Neural cell (in vitro differentiated cells): Measurements from ENCODE around the gene TACC2. TPM values are rescaled to one million over a fixed set of nuclear protein-coding genes. Genes with fewer than 3 reads are reported as not detected.

Experiments used
- H2AFZ ChIP-seq: fragments of 200-600, 300-800 bp; sonication (generic), shearing (Covaris generic); 2 replicates; pipeline ENCODE4 v1.6.0; 2014; ENCODE audit warnings: low read depth, mild to moderate bottlenecking, antibody characterized with exemption, low read length, moderate library complexity
- H3F3A ChIP-seq: fragments of 200-600 bp; shearing (Covaris generic); 2 replicates; pipeline ENCODE4 v1.6.1; 2016; ENCODE audit warnings: mild to moderate bottlenecking, moderate library complexity, mixed read lengths, antibody characterized with exemption, low read length; ENCODE audit not compliant: insufficient read depth, poor library complexity, severe bottlenecking
- H3K27ac ChIP-seq: fragments of 200-600, 300-800 bp; sonication (generic), shearing (Covaris generic); 2 replicates; pipeline ENCODE4 v1.5.1; 2014; ENCODE audit warnings: mild to moderate bottlenecking, low read length, moderate library complexity
- H3K27me3 ChIP-seq: fragments of 300-800, 200-600 bp; sonication (generic), shearing (Covaris generic); 2 replicates; pipeline ENCODE4 v1.6.0; 2014; ENCODE audit warnings: mild to moderate bottlenecking, low read depth, low read length, moderate library complexity; ENCODE audit not compliant: insufficient read depth
- H3K36me3 ChIP-seq: fragments of 300-800, 200-600 bp; sonication (generic), shearing (Covaris generic); 2 replicates; pipeline ENCODE4 v1.5.1; 2014; ENCODE audit warnings: mild to moderate bottlenecking, antibody characterized with exemption, low read length, moderate library complexity; ENCODE audit not compliant: insufficient read depth
- H3K4me2 ChIP-seq: fragments of 300-800, 200-600 bp; sonication (generic), shearing (Covaris generic); 2 replicates; pipeline ENCODE4 v1.6.0; 2014; ENCODE audit warnings: mild to moderate bottlenecking, low read length
- H3K4me3 ChIP-seq: fragments of 300-800, 200-600 bp; sonication (generic), shearing (Covaris generic); 2 replicates; pipeline ENCODE4 v1.5.1; 2014; ENCODE audit warnings: mild to moderate bottlenecking, low read length, moderate library complexity
- H3K79me2 ChIP-seq: fragments of 200-600 bp; shearing (Covaris generic); replicated peaks from 2 replicates; pipeline ENCODE4 v1.6.0; 2014; ENCODE audit warnings: mild to moderate bottlenecking, low read length, moderate library complexity; ENCODE audit not compliant: insufficient read depth
- H3K9ac ChIP-seq: fragments of 300-800, 200-600 bp; sonication (generic), shearing (Covaris generic); 2 replicates; pipeline ENCODE4 v1.6.1; 2016; ENCODE audit warnings: mild to moderate bottlenecking, low read length, mixed read lengths
- H3K9me2 ChIP-seq: fragments of 200-600 bp; shearing (Covaris generic); 2 replicates; pipeline ENCODE4 v1.6.1; 2016; ENCODE audit warnings: mild to moderate bottlenecking, low read length, mixed read lengths; ENCODE audit not compliant: insufficient read depth
- H3K9me3 ChIP-seq: fragments of 200-600, 300-800 bp; sonication (generic), shearing (Covaris generic); 2 replicates; pipeline ENCODE4 v1.6.1; 2016; ENCODE audit warnings: mild to moderate bottlenecking, mixed run types, low read length, moderate library complexity, mixed read lengths
- H4K20me1 ChIP-seq: fragments of 200-600 bp; shearing (Covaris generic); 2 replicates; pipeline ENCODE4 v1.6.1; 2016; ENCODE audit warnings: mild to moderate bottlenecking, mixed run types; ENCODE audit not compliant: insufficient read depth
- EP300 ChIP-seq: fragments of 450-650 bp; conservative IDR thresholded peaks from 2 replicates; pipeline ENCODE4 v1.6.1; 2014; ENCODE audit warnings: antibody characterized with exemption, mild to moderate bottlenecking, moderate library complexity; ENCODE audit not compliant: poor library complexity, severe bottlenecking
- EZH2 ChIP-seq: fragments of 200-600, 300-800 bp; shearing (Covaris generic), sonication (generic); IDR thresholded peaks from 2 replicates; pipeline ENCODE4 v1.6.1; 2014; ENCODE audit warnings: antibody characterized with exemption, low read length, borderline replicate concordance, mild to moderate bottlenecking; ENCODE audit not compliant: insufficient read depth, poor library complexity, severe bottlenecking
- MXI1 ChIP-seq: fragments of 450-650 bp; conservative IDR thresholded peaks from 2 replicates; pipeline ENCODE4 v1.6.1; 2014; ENCODE audit warnings: antibody characterized with exemption, mild to moderate bottlenecking; ENCODE audit not compliant: poor library complexity, severe bottlenecking
- POLR2AphosphoS5 ChIP-seq: IDR thresholded peaks from 2 replicates; pipeline ENCODE4 v1.6.1; 2012
- RAD21 ChIP-seq: fragments of 450-650 bp; conservative IDR thresholded peaks from 2 replicates; pipeline ENCODE4 v1.6.1; 2014; ENCODE audit warnings: antibody characterized with exemption, mild to moderate bottlenecking, moderate library complexity
- REST ChIP-seq: IDR thresholded peaks from 2 replicates; pipeline ENCODE4 v1.6.1; 2012; ENCODE audit warnings: borderline replicate concordance
- SMC3 ChIP-seq: fragments of 450-650 bp; conservative IDR thresholded peaks from 2 replicates; pipeline ENCODE4 v1.6.1; 2014; ENCODE audit warnings: antibody characterized with exemption, mild to moderate bottlenecking, moderate library complexity; ENCODE audit not compliant: poor library complexity
- TAF1 ChIP-seq: IDR thresholded peaks from 2 replicates; pipeline ENCODE4 v1.6.1; 2012; ENCODE audit warnings: low read depth
- polyA plus RNA-seq: library from polyadenylated mRNA; depleted of rRNA; stranded (reverse); fragments of >200 nt; gene quantifications from 2 replicates; pipeline ENCODE4 v1.2.3, GENCODE V29; 2014
- TF ChIP-seq, protein P1 (sequence below): fragments of 450-650 bp; IDR thresholded peaks from 2 replicates; pipeline ENCODE4 v1.5.1; 2014; ENCODE audit warnings: antibody characterized with exemption, mild to moderate bottlenecking, moderate library complexity; ENCODE audit not compliant: poor library complexity, severe bottlenecking

Gene TACC2
- polyA plus RNA-seq, 1 donor from 2014 or later: 17.6 TPM

DNA sequence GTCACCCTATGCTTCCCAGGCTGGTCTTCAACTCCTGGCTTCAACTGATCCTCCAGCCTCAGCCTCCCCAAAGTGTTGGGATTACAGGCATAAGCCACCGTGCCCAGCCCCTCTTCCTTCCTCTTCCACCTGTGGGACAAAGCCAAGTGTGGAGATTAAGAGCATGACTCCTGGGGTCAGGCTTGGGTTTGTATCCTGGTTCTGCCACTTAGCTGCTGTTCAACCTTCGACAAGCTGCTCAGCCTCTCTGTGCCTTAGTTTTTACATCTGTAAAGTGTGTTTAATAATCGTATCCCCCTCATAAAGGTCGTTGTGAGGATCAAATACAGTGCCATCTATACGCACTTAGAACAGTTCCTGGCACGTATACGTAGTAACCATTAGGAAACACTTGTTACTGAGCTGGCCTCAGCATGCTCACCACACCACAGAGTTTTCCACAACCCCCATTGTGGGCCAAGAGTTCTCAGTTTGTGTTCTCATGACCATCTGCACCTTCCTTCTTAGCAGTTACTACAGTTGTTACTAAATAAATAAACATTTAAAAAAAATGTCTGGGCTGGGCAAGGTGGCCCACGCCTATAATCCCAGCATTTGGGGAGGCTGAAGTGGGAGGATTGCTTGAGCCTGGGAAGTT is 141.6 kb downstream of the TACC2 start:
- H3F3A ChIP-seq: no peaks in the 10 kb centered on the region
- TF ChIP-seq REST: no peak
- TF ChIP-seq, protein P1, sequence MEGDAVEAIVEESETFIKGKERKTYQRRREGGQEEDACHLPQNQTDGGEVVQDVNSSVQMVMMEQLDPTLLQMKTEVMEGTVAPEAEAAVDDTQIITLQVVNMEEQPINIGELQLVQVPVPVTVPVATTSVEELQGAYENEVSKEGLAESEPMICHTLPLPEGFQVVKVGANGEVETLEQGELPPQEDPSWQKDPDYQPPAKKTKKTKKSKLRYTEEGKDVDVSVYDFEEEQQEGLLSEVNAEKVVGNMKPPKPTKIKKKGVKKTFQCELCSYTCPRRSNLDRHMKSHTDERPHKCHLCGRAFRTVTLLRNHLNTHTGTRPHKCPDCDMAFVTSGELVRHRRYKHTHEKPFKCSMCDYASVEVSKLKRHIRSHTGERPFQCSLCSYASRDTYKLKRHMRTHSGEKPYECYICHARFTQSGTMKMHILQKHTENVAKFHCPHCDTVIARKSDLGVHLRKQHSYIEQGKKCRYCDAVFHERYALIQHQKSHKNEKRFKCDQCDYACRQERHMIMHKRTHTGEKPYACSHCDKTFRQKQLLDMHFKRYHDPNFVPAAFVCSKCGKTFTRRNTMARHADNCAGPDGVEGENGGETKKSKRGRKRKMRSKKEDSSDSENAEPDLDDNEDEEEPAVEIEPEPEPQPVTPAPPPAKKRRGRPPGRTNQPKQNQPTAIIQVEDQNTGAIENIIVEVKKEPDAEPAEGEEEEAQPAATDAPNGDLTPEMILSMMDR: no peak
- no peak for TF ChIP-seq EZH2
- no peak for TF ChIP-seq POLR2AphosphoS5
- TF ChIP-seq EP300: no peak
- TF ChIP-seq SMC3: no peak
- no peak for TF ChIP-seq MXI1
- no peak for TF ChIP-seq TAF1
- no peak for TF ChIP-seq RAD21
- H3K9ac ChIP-seq: no peak overlapping the region
- no peaks in the 10 kb centered on the region for H3K9me2 ChIP-seq
- no peaks in the 10 kb centered on the region for H4K20me1 ChIP-seq
- H3K27me3 ChIP-seq: no peaks in the 10 kb centered on the region
- no peaks in the 10 kb centered on the region for H3K79me2 ChIP-seq
- no peak overlapping the region for H2AFZ ChIP-seq
- H3K4me3 ChIP-seq: no peak overlapping the region
- H3K27ac ChIP-seq: no peak overlapping the region
- no peaks in the 10 kb centered on the region for H3K9me3 ChIP-seq
- no peaks in the 10 kb centered on the region for H3K36me3 ChIP-seq
- no peak overlapping the region for H3K4me2 ChIP-seq

GRCh38 chr10:122132331-122132755 is 143.4 kb downstream of the TACC2 start:
- Histone ChIP-seq H3K9me3 (no peaks in the 10 kb centered on the region), H3K9ac (no peak overlapping the region), H3K4me2 (no peak overlapping the region), H3F3A (no peaks in the 10 kb centered on the region), H3K36me3 (no peaks in the 10 kb centered on the region), H3K27ac (no peak overlapping the region), H3K9me2 (no peaks in the 10 kb centered on the region), H4K20me1 (no peaks in the 10 kb centered on the region), H3K4me3 (no peak overlapping the region), H3K79me2 (no peaks in the 10 kb centered on the region), H2AFZ (no peak overlapping the region), H3K27me3 (no peaks in the 10 kb centered on the region)
- no peak for TF ChIP-seq SMC3
- no peak for TF ChIP-seq TAF1
- no peak for TF ChIP-seq POLR2AphosphoS5
- TF ChIP-seq RAD21: no peak
- TF ChIP-seq REST: no peak
- TF ChIP-seq EZH2: no peak
- TF ChIP-seq MXI1: no peak
- TF ChIP-seq EP300: no peak
- TF ChIP-seq, protein P1: no peak
